ENCODE measurements around the gene LYSMD1. TPM values are rescaled to one million over a fixed set of nuclear protein-coding genes. Genes with fewer than 3 reads are reported as not detected.

LYSMD1 gene
- polyA plus RNA-seq, 1 of the 3 experiments (the other 2 are of a cell fraction), result 4.5 TPM

DNA sequence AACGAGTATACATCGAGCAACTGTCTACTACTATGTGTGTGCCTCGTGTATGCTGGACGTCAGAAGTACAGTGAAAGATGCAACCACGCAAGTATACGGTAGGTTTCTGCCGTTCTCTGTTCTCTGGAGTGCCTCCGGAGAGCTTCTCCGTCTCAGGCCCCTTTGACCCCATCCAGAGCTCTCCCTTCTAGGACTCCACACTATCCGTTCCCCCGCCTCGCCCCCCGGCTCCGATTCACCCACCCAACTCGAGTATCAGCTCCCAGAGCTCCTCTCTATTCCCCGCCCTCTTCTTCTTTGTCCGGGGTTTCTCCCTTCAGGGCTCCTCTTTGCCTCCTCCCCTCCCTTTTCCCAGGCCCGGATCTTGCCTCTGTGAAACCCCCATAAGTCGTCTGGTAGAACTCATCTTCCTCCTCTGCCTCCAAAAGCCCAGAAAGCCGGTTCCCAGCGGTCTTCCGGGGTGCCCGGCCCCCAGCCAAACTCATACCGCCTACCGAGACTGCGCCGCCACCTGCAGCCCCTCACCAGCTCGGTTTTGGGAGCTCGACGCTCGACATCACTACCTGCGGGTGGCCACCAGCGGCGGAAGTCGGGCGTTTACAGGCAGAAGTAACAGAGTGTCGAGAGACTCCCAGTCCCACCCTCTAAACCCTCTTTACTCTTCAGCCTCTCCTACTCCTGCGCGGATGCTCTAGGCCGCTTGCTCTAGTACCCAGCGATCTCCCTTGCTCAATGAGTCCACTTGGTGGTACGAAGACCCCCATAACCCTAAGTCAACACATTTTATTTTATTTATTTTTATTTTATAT, 24.1 kb upstream of the LYSMD1 start, which contains the start of gene VPS72:
Gene VPS72 (minus strand): TSS at position 561 of the 809 bp plus-strand sequence. CDS start 76 bp downstream, at position 485.
- WGBS (ENCODE audit: low lambda C conversion rate), result 1% methylated on average over 40 of the region's 42 CpGs
- peak; percentile 89 for DNase-seq
- H3F3A ChIP-seq (replicated peaks; ENCODE audit: insufficient read depth), result peaks cover 11% of the 10 kb centered on the region
- H4K20me1 ChIP-seq (ENCODE audit: insufficient read depth), result no peaks in the 10 kb centered on the region
- no peaks in the 10 kb centered on the region for H3K9me2 ChIP-seq
- peaks cover 39% of the 10 kb centered on the region for H3K79me2 ChIP-seq (ENCODE audit: insufficient read depth)
- H3K27me3 ChIP-seq (ENCODE audit: insufficient read depth), result no peaks in the 10 kb centered on the region
- CTCF ChIA-PET, result interaction anchor here (0.6 to 3.3 kb wide), 10 partner anchors 15 to 769 kb away, joined by 3 to 21 read pairs (median 3); partner anchors contain the start of genes TMOD4 and TNFAIP8L2
- H3K9me3 ChIP-seq, result no peaks in the 10 kb centered on the region
- peaks cover 0 to 6% of the 10 kb centered on the region in 2 experiments; a peak in 1 of 4 replicates for H3K4me1 ChIP-seq (ENCODE audit: control insufficient read depth in 1 of 2, insufficient read depth in 2 of 2, low read depth in 1 of 2, low read length in 1 of 2)
- H2AFZ ChIP-seq (ENCODE audit: low read depth), result peak within 1 kb of the TSS; percentile 73
- POLR2A ChIA-PET, result interaction anchor here (0.7 to 2.1 kb wide), 12 partner anchors 9 to 210 kb away, joined by 3 to 10 read pairs (median 6); partner anchors contain the start of genes PIP5K1A, PSMD4, TMOD4 and ZNF687
- peaks cover 7 to 8% of the 10 kb centered on the region in 2 experiments for H3K36me3 ChIP-seq (replicated peaks in 1 of 2; ENCODE audit: control insufficient read depth in 1 of 2, insufficient read depth in 2 of 2, low read length in 1 of 2)
- peak within 1 kb of the TSS; percentile 85 to 88 for H3K27ac ChIP-seq (ENCODE audit: low read depth in 2 of 2, low read length in 1 of 2)
- H3K4me3 ChIP-seq (ENCODE audit: low read depth in 2 of 2, low read length in 1 of 2), result peak within 1 kb of the TSS; percentile 66 to 83
- peak within 1 kb of the TSS; percentile 89 for H3K9ac ChIP-seq
- peak within 1 kb of the TSS; percentile 67 for H3K4me2 ChIP-seq
- peak; percentile 82 for TF ChIP-seq GABPA (IDR thresholded peaks at IDR 0.05; ENCODE audit: low read depth)
- TF ChIP-seq FOXJ3 (CRISPR knock-in tag; IDR thresholded peaks at IDR 0.05), result 0 out of 2 replicates have a peak, but pooled peaks have one; percentile 41
- peak in 1 of 2 experiments; percentile 23; a peak in 2 of 4 replicates for TF ChIP-seq EP300 (IDR thresholded peaks at IDR 0.05; ENCODE audit: borderline replicate concordance in 1 of 2, low read depth in 1 of 2, low read length in 1 of 2)
- TF ChIP-seq MAX (IDR thresholded peaks at IDR 0.05; ENCODE audit: low read depth), result peak; percentile 70; the same call in 1 of the 2 replicates
- TF ChIP-seq RCOR1 (IDR thresholded peaks at IDR 0.05; ENCODE audit: low read length), result peak; percentile 68; the same call in 1 of the 2 replicates
- no peak for TF ChIP-seq RXRA (IDR thresholded peaks at IDR 0.05; ENCODE audit: borderline replicate concordance, low read depth)
- no peak for TF ChIP-seq SMC3 (IDR thresholded peaks at IDR 0.05; ENCODE audit: low read depth, low read length)
- TF ChIP-seq TCF12 (IDR thresholded peaks at IDR 0.05), result peak; percentile 47; the same call in 1 of the 2 replicates
- peak; percentile 60 for TF ChIP-seq MXI1 (IDR thresholded peaks at IDR 0.05; ENCODE audit: low read depth, low read length)
- no peak for TF ChIP-seq JUND (IDR thresholded peaks at IDR 0.05)
- TF ChIP-seq, protein P1, sequence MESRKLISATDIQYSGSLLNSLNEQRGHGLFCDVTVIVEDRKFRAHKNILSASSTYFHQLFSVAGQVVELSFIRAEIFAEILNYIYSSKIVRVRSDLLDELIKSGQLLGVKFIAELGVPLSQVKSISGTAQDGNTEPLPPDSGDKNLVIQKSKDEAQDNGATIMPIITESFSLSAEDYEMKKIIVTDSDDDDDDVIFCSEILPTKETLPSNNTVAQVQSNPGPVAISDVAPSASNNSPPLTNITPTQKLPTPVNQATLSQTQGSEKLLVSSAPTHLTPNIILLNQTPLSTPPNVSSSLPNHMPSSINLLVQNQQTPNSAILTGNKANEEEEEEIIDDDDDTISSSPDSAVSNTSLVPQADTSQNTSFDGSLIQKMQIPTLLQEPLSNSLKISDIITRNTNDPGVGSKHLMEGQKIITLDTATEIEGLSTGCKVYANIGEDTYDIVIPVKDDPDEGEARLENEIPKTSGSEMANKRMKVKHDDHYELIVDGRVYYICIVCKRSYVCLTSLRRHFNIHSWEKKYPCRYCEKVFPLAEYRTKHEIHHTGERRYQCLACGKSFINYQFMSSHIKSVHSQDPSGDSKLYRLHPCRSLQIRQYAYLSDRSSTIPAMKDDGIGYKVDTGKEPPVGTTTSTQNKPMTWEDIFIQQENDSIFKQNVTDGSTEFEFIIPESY (IDR thresholded peaks at IDR 0.05; ENCODE audit: borderline replicate concordance, low read depth), result no peak
- TF ChIP-seq CTCF (IDR thresholded peaks at IDR 0.05), result no peak
- TF ChIP-seq NFIC (IDR thresholded peaks at IDR 0.05; ENCODE audit: borderline replicate concordance), result no peak
- no peak for TF ChIP-seq FOXM1 (IDR thresholded peaks at IDR 0.05; ENCODE audit: low read depth)
- no peak; the same call in 1 of the 2 replicates for TF ChIP-seq USF1 (IDR thresholded peaks at IDR 0.05; ENCODE audit: borderline replicate concordance, low read depth)
- TF ChIP-seq NRF1 (IDR thresholded peaks at IDR 0.05; ENCODE audit: low read depth, low read length), result no peak; the same call in 1 of the 2 replicates
- TF ChIP-seq REST (IDR thresholded peaks at IDR 0.05; ENCODE audit: low read depth, low read length), result no peak; the same call in 1 of the 2 replicates
- TF ChIP-seq PBX3 (IDR thresholded peaks at IDR 0.05), result peak; percentile 45
- TF ChIP-seq EZH2phosphoT487 (IDR thresholded peaks at IDR 0.05; ENCODE audit: borderline replicate concordance, low read depth), result no peak
- TF ChIP-seq CHD2 (IDR thresholded peaks at IDR 0.05; ENCODE audit: low read length, partially characterized antibody), result peak; percentile 77
- TF ChIP-seq FOSL2 (IDR thresholded peaks at IDR 0.05; ENCODE audit: borderline replicate concordance, low read depth), result no peak
- no peak for TF ChIP-seq GATA2 (CRISPR knock-in tag; IDR thresholded peaks at IDR 0.05)
